Adrenal gland (tissue), 12 donors: ENCODE data around the gene BACH1. TPM values are rescaled to one million over a fixed set of nuclear protein-coding genes. Genes with fewer than 3 reads are reported as not detected.

ENCODE experiments used
- DNase-seq, 7 donors: peaks; one replicate each; pipeline ENCODE4 v3.0.0-alpha.2; 2019 to 2020
- H3K27ac ChIP-seq, 5 donors: fragments of 200-600 bp; sonication (generic) in 4 of 5; 1 replicate in 3 of 5; 2 replicates in 2 of 5; pipeline versions ENCODE4 v1.5.1 to v1.8.0; 2016 to 2020; ENCODE audit warnings: mild to moderate bottlenecking in 1 of 5
- H3K27me3 ChIP-seq: fragments of 200-600 bp; 2 replicates; pipeline ENCODE4 v1.8.0; 2021
- H3K36me3 ChIP-seq, 2 donors: fragments of 200-600 bp; replicated peaks in 1 of 2; 1 replicate in 1 of 2; 2 replicates in 1 of 2; pipeline versions ENCODE4 v1.5.1 to v1.8.0; 2018 to 2022
- H3K4me1 ChIP-seq, 2 donors: fragments of 200-600 bp; replicated peaks in 1 of 2; 1 replicate in 1 of 2; 2 replicates in 1 of 2; pipeline versions ENCODE4 v1.5.1 to v1.8.0; 2018 to 2021
- H3K4me3 ChIP-seq, 4 donors: fragments of 200-600 bp; sonication (generic) in 3 of 4; one replicate each; pipeline ENCODE4 v1.5.1; 2016 to 2018
- H3K9me3 ChIP-seq, 3 donors: fragments of 200-600 bp; sonication (generic) in 1 of 3; replicated peaks in 1 of 3; 1 replicate in 2 of 3; 2 replicates in 1 of 3; pipeline versions ENCODE4 v1.5.1 to v1.8.0; 2016 to 2021
- CTCF ChIP-seq, 6 experiments: fragments of 450-650 bp in 4 of 6; fragments of 200-600 bp in 2 of 6; sonication (generic) in 1 of 6; IDR thresholded peaks; 1 replicate in 5 of 6; 2 replicates in 1 of 6; pipeline versions ENCODE4 v1.5.1 to v1.8.0; 2016 to 2021; ENCODE audit warnings: antibody characterized with exemption in 6 of 6, mild to moderate bottlenecking in 2 of 6, moderate library complexity in 1 of 6
- POLR2A ChIP-seq, 2 donors: fragments of 450-650 bp; IDR thresholded peaks; one replicate each; pipeline ENCODE4 v1.6.1; 2017; ENCODE audit warnings: antibody characterized with exemption in 2 of 2, mild to moderate bottlenecking in 2 of 2, moderate library complexity in 1 of 2
- WGBS, 4 donors: extraction: QIAGEN DNeasy Blood & Tissue Kit in 2 of 4; methylation state at CpG; one replicate each; pipeline versions ENCODE4 v1.1.5 to v1.1.7; 2013 to 2017; 5-methylcytosine and 5-hydroxymethylcytosine counted together
- intact Hi-C, 2 donors: fragments of 100-400 bp; cut with DNase I; formaldehyde crosslinking; loops; one replicate each; pipeline versions ENCODE4 v1.14.1 to v1.15.0; 2022 to 2023
- polyA plus RNA-seq, 3 donors: library from polyadenylated mRNA; stranded (reverse); fragments of 200-250 nt in 2 of 3; fragments of 350-450 nt in 1 of 3; fragmentation: Illumina TruSeq in 1 of 3; extraction: RNeasy Lipid Tissue Mini Kit (QIAGEN cat#74804) in 1 of 3; gene quantifications; one replicate each; pipeline ENCODE4 v1.2.3, GENCODE V29; 2013 to 2014
- total RNA-seq, 9 donors: library from RNA; depleted of rRNA in 4 of 9; stranded (reverse); fragments of >200 nt in 4 of 9; fragments of 120-200 nt in 1 of 9; fragmentation: NEBNext Ultra II Directional in 1 of 9; extraction: Animal tissue kit (Norgen Biotek cat#: 25700) in 1 of 9; gene quantifications; one replicate each; pipeline versions ENCODE4 v1.1.0 to v1.2.4, GENCODE V29; 2013 to 2023
- donor health status: healthy with polysubstance abuse.
- donor health status: Bipolar disorder and iron deficiency.
- donor health status: DM: yes; HTN: yes; CAD: no.
- donor health status: DM: no; HTN: no; CAD: no.
- donor health status: DM: no; HTN: no; CAD: no.
- donor health status: DM: yes; HTN: yes; CAD: no.

The BACH1 gene
- total and polyA plus RNA-seq, 12 donors = 5.1 to 61.2 (median 38.6) TPM

GRCh38 chr21:29321932-29322928 lies 23.5 kb downstream of the BACH1 start:
- Histone ChIP-seq H3K4me1 (peaks cover 0 to 18% of the 10 kb centered on the region in 2 donors), H3K36me3 (peaks cover 0 to 13% of the 10 kb centered on the region in 2 donors), H3K27me3 (no peaks in the 10 kb centered on the region), H3K27ac (no peak overlapping the region), H3K4me3 (no peak overlapping the region), H3K9me3 (no peaks in the 10 kb centered on the region)
- WGBS, 4 donors = 92 to 95% (median 92%) methylated on average over 11 of the region's 11 CpGs
- DNase-seq = no peak
- intact Hi-C loops = no loop called here
- no peak for TF ChIP-seq CTCF (IDR thresholded peaks at IDR 0.05)
- TF ChIP-seq POLR2A (IDR thresholded peaks at IDR 0.05) = no peak

- WGBS, 4 donors = 90 to 96% (median 91%) methylated on average over 6 of the region's 6 CpGs
- no peaks in the 10 kb centered on the region for H3K9me3 ChIP-seq
- intact Hi-C loops = no loop called here
- no peak for TF ChIP-seq POLR2A (IDR thresholded peaks at IDR 0.05)
- no peak for TF ChIP-seq CTCF (IDR thresholded peaks at IDR 0.05)
- H3K4me3 ChIP-seq = no peak overlapping the region
- peaks cover 0 to 20% of the 10 kb centered on the region in 2 donors for H3K36me3 ChIP-seq
- H3K4me1 ChIP-seq = peaks cover 0 to 12% of the 10 kb centered on the region in 2 donors
- no peak overlapping the region for H3K27ac ChIP-seq
- DNase-seq = no peak
- no peaks in the 10 kb centered on the region for H3K27me3 ChIP-seq
Measured at GRCh38 chr21:29323189-29323588, 24.5 kb downstream of the BACH1 start.

GRCh38 chr21:29326914-29327554 lies 28.3 kb downstream of the BACH1 start:
- no peak for TF ChIP-seq POLR2A (IDR thresholded peaks at IDR 0.05)
- TF ChIP-seq CTCF (IDR thresholded peaks at IDR 0.05) = no peak
- H3K27ac ChIP-seq = no peak overlapping the region
- WGBS, 4 donors = 92 to 96% (median 95%) methylated on average over 10 of the region's 10 CpGs
- peaks cover 0 to 4% of the 10 kb centered on the region in 2 donors for H3K4me1 ChIP-seq
- no peaks in the 10 kb centered on the region for H3K27me3 ChIP-seq
- H3K9me3 ChIP-seq = no peaks in the 10 kb centered on the region
- intact Hi-C loops = no loop called here
- no peak for DNase-seq
- H3K4me3 ChIP-seq = no peak overlapping the region
- H3K36me3 ChIP-seq = peaks cover 0 to 32% of the 10 kb centered on the region in 2 donors

- intact Hi-C loops = no loop called here
- Histone ChIP-seq H3K36me3 (peaks cover 0 to 32% of the 10 kb centered on the region in 2 donors), H3K27ac (no peak overlapping the region), H3K4me1 (peaks cover 0 to 24% of the 10 kb centered on the region in 2 donors), H3K27me3 (no peaks in the 10 kb centered on the region), H3K9me3 (no peaks in the 10 kb centered on the region), H3K4me3 (no peak overlapping the region)
- 82 to 93% (median 88%) methylated on average over 5 of the region's 5 CpGs for WGBS, 4 donors
- TF ChIP-seq POLR2A (IDR thresholded peaks at IDR 0.05) = no peak
- no peak for DNase-seq
Measured at GRCh38 chr21:29329406-29329805, 30.7 kb downstream of the BACH1 start.
